Gastrocnemius medialis (tissue), 4 donors: ENCODE data around the gene VAT1L. TPM values are rescaled to one million over a fixed set of nuclear protein-coding genes. Genes with fewer than 3 reads are reported as not detected.

ENCODE experiments used
- ATAC-seq, 2 donors: fragments of 150-250 bp; one replicate each; pipeline ENCODE4 v1.9.1; 2016
- DNase-seq, 2 donors: peaks; one replicate each; pipeline ENCODE4 v3.0.0-alpha.2; 2019
- H3K27ac ChIP-seq, 4 donors: fragments of 200-600 bp; sonication (generic); 1 replicate in 1 of 4; 2 replicates in 3 of 4; pipeline ENCODE4 v1.5.1; 2016 to 2018; ENCODE audit warnings: mild to moderate bottlenecking in 2 of 4, moderate library complexity in 1 of 4
- H3K27me3 ChIP-seq, 3 donors: fragments of 200-600 bp; sonication (generic) in 2 of 3; 1 replicate in 1 of 3; 2 replicates in 2 of 3; pipeline versions ENCODE4 v1.5.1 to v1.6.0; 2016 to 2019; ENCODE audit warnings: mild to moderate bottlenecking in 1 of 3, moderate library complexity in 1 of 3
- H3K36me3 ChIP-seq, 2 donors: fragments of 200-600 bp; sonication (generic) in 1 of 2; one replicate each; pipeline ENCODE4 v1.5.1; 2017 to 2018
- H3K4me1 ChIP-seq, 2 donors: fragments of 200-600 bp; sonication (generic) in 1 of 2; one replicate each; pipeline ENCODE4 v1.5.1; 2016 to 2017; ENCODE audit warnings: mild to moderate bottlenecking in 2 of 2
- H3K4me3 ChIP-seq, 4 donors: fragments of 200-600 bp; sonication (generic) in 3 of 4; 1 replicate in 1 of 4; 2 replicates in 3 of 4; pipeline ENCODE4 v1.5.1; 2016 to 2019; ENCODE audit warnings: mild to moderate bottlenecking in 2 of 4
- H3K9me3 ChIP-seq, 3 donors: fragments of 200-600 bp; sonication (generic) in 2 of 3; 1 replicate in 1 of 3; 2 replicates in 2 of 3; pipeline ENCODE4 v1.5.1; 2016 to 2019
- CTCF ChIP-seq, 5 experiments: fragments of 450-650 bp in 3 of 5; fragments of 200-600 bp in 2 of 5; sonication (generic) in 2 of 5; IDR thresholded peaks in 4 of 5; conservative IDR thresholded peaks in 1 of 5; 1 replicate in 4 of 5; 2 replicates in 1 of 5; pipeline ENCODE4 v1.5.1; 2016 to 2019; ENCODE audit warnings: antibody characterized with exemption in 5 of 5, mild to moderate bottlenecking in 3 of 5, moderate library complexity in 3 of 5
- POLR2A ChIP-seq, 2 donors: fragments of 450-650 bp; IDR thresholded peaks; one replicate each; pipeline ENCODE4 v1.6.1; 2017; ENCODE audit warnings: antibody characterized with exemption in 2 of 2, mild to moderate bottlenecking in 2 of 2, moderate library complexity in 2 of 2
- in situ Hi-C, 4 donors: fragments of 200-750 bp; cut with MboI; loops; one replicate each; pipeline versions ENCODE4 v1.15.0 to v1.8.0; 2017; ENCODE audit warnings: low sequenced_read_pairs in 4 of 4
- intact Hi-C: fragments of 100-400 bp; cut with DNase I; formaldehyde crosslinking; loops from one replicate; pipeline ENCODE4 v1.15.1; 2023; ENCODE audit warnings: low total_unique reads
- total RNA-seq, 4 donors: library from RNA; depleted of rRNA; stranded (reverse); fragments of >200 nt; gene quantifications; one replicate each; pipeline versions ENCODE4 v1.1.0 to v1.2.3, GENCODE V29; 2016

The VAT1L gene
- total RNA-seq, 4 donors from 2014 or later, result 0.04 TPM; not detected in 3

- ATAC-seq (no peak), DNase-seq (no peak)
- Histone ChIP-seq H3K36me3 (no peaks in the 10 kb centered on the region), H3K4me3 (no peak overlapping the region), H3K27me3 (peaks cover 0 to 13% (median 0%) of the 10 kb centered on the region in 3 donors), H3K27ac (no peak overlapping the region), H3K4me1 (no peaks in the 10 kb centered on the region), H3K9me3 (no peaks in the 10 kb centered on the region)
- TF ChIP-seq CTCF (IDR thresholded peaks at IDR 0.05 in 4 of 5, conservative IDR thresholded peaks at IDR 0.05 in 1 of 5) (no peak), POLR2A (IDR thresholded peaks at IDR 0.05) (no peak)
- in situ Hi-C loops, result loop anchor here in 2 of 4 donors (25.0 kb wide), 1 partner anchor 714 kb away; no protein-coding TSS in a partner anchor
- intact Hi-C loops, result no loop called here
These were observed 163.4 kb downstream of the VAT1L start for GRCh38 chr16:77951788-77952187.

DNA sequence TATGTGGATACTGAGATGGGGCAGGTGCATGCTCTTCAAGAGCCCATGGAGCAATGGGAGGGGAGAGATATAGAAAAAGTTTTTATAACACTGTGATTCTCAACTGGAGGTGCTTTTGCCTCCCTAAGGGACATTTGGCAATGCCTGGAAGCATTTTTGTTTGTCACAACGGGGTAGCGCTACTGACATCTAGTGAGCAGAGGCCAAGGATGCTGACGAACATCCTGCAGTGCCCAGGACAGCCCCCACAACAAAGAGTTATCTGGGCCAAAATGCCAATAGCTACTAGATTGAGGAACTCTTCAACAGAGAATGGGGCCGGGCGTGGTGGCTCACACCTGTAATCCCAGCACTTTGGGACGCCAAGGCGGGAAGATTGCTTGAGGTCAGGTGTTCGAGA lies 166.8 kb downstream of the VAT1L start:
- TF ChIP-seq CTCF (IDR thresholded peaks at IDR 0.05 in 4 of 5, conservative IDR thresholded peaks at IDR 0.05 in 1 of 5) (no peak), POLR2A (IDR thresholded peaks at IDR 0.05) (no peak)
- ATAC-seq (no peak), DNase-seq (no peak)
- Histone ChIP-seq H3K4me3 (no peak overlapping the region), H3K27ac (no peak overlapping the region), H3K27me3 (no peaks in the 10 kb centered on the region), H3K4me1 (no peaks in the 10 kb centered on the region), H3K36me3 (no peaks in the 10 kb centered on the region), H3K9me3 (no peaks in the 10 kb centered on the region)
- intact Hi-C loops (no loop called here), in situ Hi-C loops (loop anchor here in 2 of 4 donors (25.0 kb wide), 1 partner anchor 718 kb away; no protein-coding TSS in a partner anchor)

- Histone ChIP-seq H3K36me3 (no peaks in the 10 kb centered on the region), H3K4me1 (no peaks in the 10 kb centered on the region), H3K4me3 (no peak overlapping the region), H3K27ac (no peak overlapping the region), H3K9me3 (no peaks in the 10 kb centered on the region), H3K27me3 (no peaks in the 10 kb centered on the region)
- TF ChIP-seq CTCF (IDR thresholded peaks at IDR 0.05 in 4 of 5, conservative IDR thresholded peaks at IDR 0.05 in 1 of 5) (no peak), POLR2A (IDR thresholded peaks at IDR 0.05) (no peak)
- DNase-seq, result no peak
- in situ Hi-C loops (loop anchor here in 2 of 4 donors (25.0 kb wide), 1 partner anchor 719 kb away; no protein-coding TSS in a partner anchor), intact Hi-C loops (no loop called here)
- ATAC-seq, result no peak
These were observed 167.9 kb downstream of the VAT1L start for GRCh38 chr16:77956231-77956630.

GRCh38 chr16:77960766-77961165 lies 172.4 kb downstream of the VAT1L start:
- Histone ChIP-seq H3K9me3 (no peaks in the 10 kb centered on the region), H3K36me3 (no peaks in the 10 kb centered on the region), H3K4me1 (no peaks in the 10 kb centered on the region), H3K27me3 (peaks cover 0 to 3% (median 0%) of the 10 kb centered on the region in 3 donors), H3K4me3 (no peak overlapping the region), H3K27ac (no peak overlapping the region)
- intact Hi-C loops, result no loop called here
- ATAC-seq, result no peak
- in situ Hi-C loops, result loop anchor here in 2 of 4 donors (25.0 kb wide), 1 partner anchor 723 kb away; no protein-coding TSS in a partner anchor
- DNase-seq, result no peak
- TF ChIP-seq CTCF (IDR thresholded peaks at IDR 0.05 in 4 of 5, conservative IDR thresholded peaks at IDR 0.05 in 1 of 5), result no peak
- TF ChIP-seq POLR2A (IDR thresholded peaks at IDR 0.05), result no peak

DNA sequence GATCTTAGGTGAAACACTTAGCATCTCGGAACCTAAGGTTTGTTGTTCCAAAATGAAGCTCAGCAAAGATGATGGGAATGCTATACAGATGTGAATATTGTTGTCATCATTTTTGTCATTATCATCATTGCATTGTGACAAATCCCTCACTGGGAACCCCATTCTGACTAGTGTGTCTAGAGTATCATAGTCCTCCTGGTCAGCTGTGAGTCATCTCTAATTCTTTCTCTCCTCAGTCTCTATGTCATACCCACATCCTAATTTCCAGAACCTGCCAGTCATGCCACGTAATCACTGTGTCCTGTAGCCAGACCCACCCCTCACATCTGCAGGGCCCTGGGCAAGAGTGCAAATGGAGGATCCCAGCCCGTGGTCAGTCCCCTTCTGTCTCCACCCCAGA lies 173.4 kb downstream of the VAT1L start:
- TF ChIP-seq POLR2A (IDR thresholded peaks at IDR 0.05) (no peak), CTCF (IDR thresholded peaks at IDR 0.05 in 4 of 5, conservative IDR thresholded peaks at IDR 0.05 in 1 of 5) (no peak)
- H3K27me3 ChIP-seq, result peaks cover 0 to 3% (median 0%) of the 10 kb centered on the region in 3 donors
- intact Hi-C loops, result no loop called here
- no peaks in the 10 kb centered on the region for H3K9me3 ChIP-seq
- no peak for DNase-seq
- no peaks in the 10 kb centered on the region for H3K4me1 ChIP-seq
- no peak overlapping the region for H3K4me3 ChIP-seq
- no peak overlapping the region for H3K27ac ChIP-seq
- in situ Hi-C loops, result loop anchor here in 2 of 4 donors (25.0 kb wide), 1 partner anchor 725 kb away; no protein-coding TSS in a partner anchor
- no peak for ATAC-seq
- H3K36me3 ChIP-seq, result no peaks in the 10 kb centered on the region
